Placental epithelial cell (primary cell): ENCODE data around the gene TAF11L8. TPM values are rescaled to one million over a fixed set of nuclear protein-coding genes. Genes with fewer than 3 reads are reported as not detected.

Experiments used
- small RNA-seq: library from RNA; depleted of rRNA; stranded (forward); fragments of <200 nt; gene quantifications from one replicate; pipeline ENCODE3, GENCODE V24; 2012
- total RNA-seq: library from RNA; depleted of rRNA; stranded (reverse); fragments of >200 nt; gene quantifications from 2 replicates; pipeline ENCODE4 v1.2.3, GENCODE V29; 2012

The TAF11L8 gene
- total RNA-seq, result not detected in 2 replicates

GRCh38 chr5:17590860-17591259 is at the start of gene TAF11L8:
TAF11L8 (minus strand) TSS chr5:17590960.

GRCh38 chr5:17634160-17634559 is 43.4 kb upstream of the TAF11L8 start, which contains the start of gene TAF11L14:
TAF11L14 (plus strand) TSS chr5:17634460.

GRCh38 chr5:17631788-17632187 is 41.0 kb upstream of the TAF11L8 start, which contains the start of gene TAF11L13:
TAF11L13 (plus strand) TSS chr5:17632088.

GRCh38 chr5:17610092-17610491 is 19.3 kb upstream of the TAF11L8 start, which contains the start of gene TAF11L12:
TAF11L12 (plus strand) TSS chr5:17610392.

DNA sequence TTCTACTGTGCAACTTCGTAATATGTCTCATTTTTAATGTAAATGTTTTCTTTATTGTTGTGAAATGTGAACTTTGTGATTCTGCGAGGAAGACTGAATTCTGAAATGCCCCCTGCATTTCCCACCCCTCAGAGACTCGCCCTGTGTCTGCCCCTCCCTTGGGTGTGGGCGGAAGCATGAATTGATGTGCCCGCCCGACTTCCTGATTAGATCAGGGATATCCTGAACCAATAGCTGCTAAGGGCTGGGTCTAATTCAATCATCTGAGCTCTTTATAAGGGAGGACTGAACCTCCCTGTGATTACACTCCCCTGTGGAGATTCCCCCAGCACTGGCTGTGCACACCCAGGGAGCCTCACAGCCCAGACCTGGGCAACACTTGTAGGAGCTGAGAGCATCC is 13.1 kb upstream of the TAF11L8 start, which contains the start of gene TAF11L11:
TSS of gene TAF11L11 (plus strand) at position 304 of the 400 bp plus-strand sequence.

DNA sequence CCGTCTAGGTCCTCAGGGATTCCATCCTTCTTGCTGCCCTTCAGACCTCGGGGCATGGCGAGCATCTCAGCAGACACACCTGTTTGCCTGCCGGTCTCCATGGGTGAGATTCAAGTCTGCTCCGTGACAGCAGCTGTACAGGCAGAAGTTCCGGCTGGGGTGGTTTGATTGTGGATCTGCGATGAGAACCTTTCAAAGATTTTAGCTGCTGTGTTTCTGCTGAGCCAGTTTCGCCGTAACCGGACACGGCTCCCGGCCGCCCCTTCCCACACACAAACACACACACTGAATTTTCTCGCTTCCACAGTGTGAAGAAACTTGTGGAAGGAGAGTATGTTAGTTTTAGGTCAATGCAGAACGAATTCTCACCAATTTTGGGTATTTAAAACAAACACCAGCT is 7.0 kb upstream of the TAF11L8 start, which contains the start of gene TAF11L10:
TSS of gene TAF11L10 (minus strand) at position 101 of the 400 bp plus-strand sequence.

DNA sequence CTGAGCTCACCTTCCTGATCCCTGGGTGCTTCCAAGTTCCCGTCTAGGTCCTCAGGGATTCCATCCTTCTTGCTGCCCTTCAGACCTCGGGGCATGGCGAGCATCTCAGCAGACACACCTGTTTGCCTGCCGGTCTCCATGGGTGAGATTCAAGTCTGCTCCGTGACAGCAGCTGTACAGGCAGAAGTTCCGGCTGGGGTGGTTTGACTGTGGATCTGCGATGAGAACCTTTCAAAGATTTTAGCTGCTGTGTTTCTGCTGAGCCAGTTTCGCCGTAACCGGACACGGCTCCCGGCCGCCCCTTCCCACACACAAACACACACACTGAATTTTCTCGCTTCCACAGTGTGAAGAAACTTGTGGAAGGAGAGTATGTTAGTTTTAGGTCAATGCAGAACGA is 3.5 kb upstream of the TAF11L8 start, which contains the start of gene TAF11L9:
TSS of gene TAF11L9 (minus strand) at position 140 of the 400 bp plus-strand sequence.

DNA sequence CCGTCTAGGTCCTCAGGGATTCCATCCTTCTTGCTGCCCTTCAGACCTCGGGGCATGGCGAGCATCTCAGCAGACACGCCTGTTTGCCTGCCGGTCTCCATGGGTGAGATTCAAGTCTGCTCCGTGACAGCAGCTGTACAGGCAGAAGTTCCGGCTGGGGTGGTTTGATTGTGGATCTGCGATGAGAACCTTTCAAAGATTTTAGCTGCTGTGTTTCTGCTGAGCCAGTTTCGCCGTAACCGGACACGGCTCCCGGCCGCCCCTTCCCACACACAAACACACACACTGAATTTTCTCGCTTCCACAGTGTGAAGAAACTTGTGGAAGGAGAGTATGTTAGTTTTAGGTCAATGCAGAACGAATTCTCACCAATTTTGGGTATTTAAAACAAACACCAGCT is 5.1 kb downstream of the TAF11L8 start, which contains the start of gene TAF11L7:
TSS of gene TAF11L7 (minus strand) at position 101 of the 400 bp plus-strand sequence.

Small RNAs within 50 kb of the gene (small RNA-seq; reads per million reads assigned to genes)
- gene AC233724.3 (not detected), gene AC233724.6 (not detected), gene AC233724.7 (not detected)

Other genes starting within 250 kb of the TAF11L8 start
- not detected in 2 replicates for gene TAF11L2, start 92.7 kb downstream of the TAF11L8 start, total RNA-seq
- gene TAF11L3, start 72.6 kb downstream of the TAF11L8 start, total RNA-seq, result not detected in 2 replicates
- not detected in 2 replicates for gene TAF11L4, start 69.2 kb downstream of the TAF11L8 start, total RNA-seq
- gene TAF11L5, start 65.7 kb downstream of the TAF11L8 start, total RNA-seq, result 0.39 TPM in 1 of 2 replicates, not detected in the other
- gene TAF11L6, start 62.3 kb downstream of the TAF11L8 start, total RNA-seq, result not detected in 2 replicates
- 0.39 TPM in 1 of 2 replicates, not detected in the other for gene TAF11L7, start 5.2 kb downstream of the TAF11L8 start, total RNA-seq
- gene TAF11L9, start 3.4 kb upstream of the TAF11L8 start, total RNA-seq, result 0.39 TPM in 1 of 2 replicates, not detected in the other
- gene TAF11L10, start 6.9 kb upstream of the TAF11L8 start, total RNA-seq, result 0.39 TPM in 1 of 2 replicates, not detected in the other
- not detected in 2 replicates for gene TAF11L11, start 13.2 kb upstream of the TAF11L8 start, total RNA-seq
- gene TAF11L12, start 19.4 kb upstream of the TAF11L8 start, total RNA-seq, result not detected in 2 replicates
- not detected in 2 replicates for gene TAF11L13, start 41.1 kb upstream of the TAF11L8 start, total RNA-seq
- not detected in 2 replicates for gene TAF11L14, start 43.5 kb upstream of the TAF11L8 start, total RNA-seq